Activated CD4-positive, CD25-positive, alpha-beta regulatory T cell (primary cell): Measurements from ENCODE around the gene FAM118A.

ENCODE experiments used
- DNase-seq, 4 experiments: peaks; one replicate each; lab custom pipeline; 2025; lab: John Stamatoyannopoulos, UW

FAM118A gene

GRCh38 chr22:45381348-45381747, 71.6 kb downstream of the FAM118A start:
- no peak for DNase-seq

- DNase-seq = no peak
These were observed 79.8 kb downstream of the FAM118A start for GRCh38 chr22:45389546-45389945.
